GM23338 (cell line): ENCODE data around the gene E2F6.

Source experiments
- CREB1 ChIP-seq: fragments of 250-450 bp; sonication (Bioruptor Pico); IDR thresholded peaks from 2 replicates; pipeline ENCODE4 v1.5.0; 2020; ENCODE audit warnings: low read depth, mild to moderate bottlenecking, moderate library complexity
- POLR2AphosphoS5 ChIP-seq: IDR thresholded peaks from 2 replicates; pipeline ENCODE4 v1.6.1; 2016; ENCODE audit warnings: antibody characterized with exemption, low read depth

DNA sequence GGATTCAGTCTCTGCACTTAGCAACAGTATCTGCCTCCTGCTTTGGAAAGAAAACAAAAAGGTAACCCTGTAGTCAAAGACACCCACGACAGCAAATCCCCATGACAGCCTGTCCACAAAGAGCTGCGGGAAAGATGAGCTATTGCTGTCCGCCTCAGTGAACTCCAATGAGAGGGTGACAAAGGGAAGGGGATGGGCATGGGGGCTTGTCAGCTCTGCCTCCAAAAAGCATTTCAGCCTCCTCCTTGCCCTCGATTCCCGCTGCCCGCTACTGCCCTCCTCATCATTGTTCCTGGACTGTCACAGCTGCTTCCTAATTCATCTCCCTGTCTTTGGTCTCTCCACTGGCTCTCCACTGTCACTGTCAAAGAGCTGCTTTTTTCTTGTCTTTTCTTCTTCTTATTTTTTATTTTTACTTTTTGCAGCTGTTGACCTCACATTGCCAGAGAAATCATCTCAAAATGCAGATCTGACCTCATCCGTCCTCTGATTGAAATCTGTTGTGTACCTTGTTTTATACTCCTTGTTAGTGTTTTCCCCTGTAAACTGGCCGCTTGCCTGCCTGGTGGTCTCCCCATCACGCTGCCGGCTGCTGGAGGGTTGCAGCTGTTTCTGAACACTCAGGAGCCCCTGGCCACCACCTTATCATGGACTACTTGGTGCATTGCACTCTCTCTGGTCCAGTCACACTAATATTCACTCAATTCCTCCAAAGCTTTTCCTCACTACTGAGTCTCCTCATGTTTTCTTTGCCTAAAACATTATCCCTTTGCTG, 7.9 kb upstream of the E2F6 start:
- TF ChIP-seq CREB1 (CRISPR knock-in tag) (no peak), POLR2AphosphoS5 (no peak)
